GM23248 (cell line): ENCODE results near the gene P2RX3. TPM values are rescaled to one million over a fixed set of nuclear protein-coding genes. Genes with fewer than 3 reads are reported as not detected.

Experiments
- DNase-seq: peaks from one replicate; pipeline ENCODE4 v3.0.0-alpha.2; 2015
- H2AFZ ChIP-seq: fragments of 200-600 bp; sonication (generic); 2 replicates; pipeline ENCODE4 v1.6.1; 2016; ENCODE audit warnings: antibody characterized with exemption
- H3F3A ChIP-seq: fragments of 200-600 bp; sonication (generic); 2 replicates; pipeline ENCODE4 v1.6.1; 2016; ENCODE audit warnings: mild to moderate bottlenecking, antibody characterized with exemption, mixed run types; ENCODE audit not compliant: insufficient read depth
- H3K27ac ChIP-seq: fragments of 200-600 bp; sonication (generic); 2 replicates; pipeline ENCODE4 v1.5.1; 2016; ENCODE audit warnings: mild to moderate bottlenecking
- H3K27me3 ChIP-seq: fragments of 200-600 bp; sonication (generic); replicated peaks from 2 replicates; pipeline ENCODE4 v1.6.1; 2016; ENCODE audit warnings: mild to moderate bottlenecking; ENCODE audit not compliant: insufficient read depth
- H3K36me3 ChIP-seq: fragments of 200-600 bp; sonication (generic); 2 replicates; pipeline ENCODE4 v1.6.1; 2016; ENCODE audit warnings: low read depth, mild to moderate bottlenecking
- H3K4me1 ChIP-seq: fragments of 200-600 bp; sonication (generic); 2 replicates; pipeline ENCODE4 v1.6.1; 2016; ENCODE audit warnings: mild to moderate bottlenecking; ENCODE audit not compliant: insufficient read depth
- H3K4me2 ChIP-seq: fragments of 200-600 bp; sonication (generic); one replicate; pipeline ENCODE4 v1.6.1; 2016; ENCODE audit warnings: mild to moderate bottlenecking; ENCODE audit not compliant: unreplicated experiment
- H3K4me3 ChIP-seq: fragments of 200-600 bp; sonication (generic); 2 replicates; pipeline ENCODE4 v1.5.1; 2016; ENCODE audit warnings: mild to moderate bottlenecking
- H3K79me2 ChIP-seq: fragments of 200-600 bp; sonication (generic); 2 replicates; pipeline ENCODE4 v1.6.1; 2016; ENCODE audit warnings: mild to moderate bottlenecking; ENCODE audit not compliant: insufficient read depth
- H3K9ac ChIP-seq: fragments of 200-600 bp; sonication (generic); 2 replicates; pipeline ENCODE4 v1.6.1; 2016; ENCODE audit warnings: mild to moderate bottlenecking
- H3K9me2 ChIP-seq: fragments of 200-600 bp; sonication (generic); 2 replicates; pipeline ENCODE4 v1.6.1; 2016; ENCODE audit warnings: mixed run types, mild to moderate bottlenecking, moderate library complexity; ENCODE audit not compliant: insufficient read depth
- H3K9me3 ChIP-seq: fragments of 200-600 bp; sonication (generic); one replicate; pipeline ENCODE4 v1.6.1; 2017; ENCODE audit warnings: low read depth
- H4K20me1 ChIP-seq: fragments of 200-600 bp; sonication (generic); 2 replicates; pipeline ENCODE4 v1.6.0; 2016; ENCODE audit not compliant: insufficient read depth
- EZH2 ChIP-seq: fragments of 200-600 bp; sonication (generic); IDR thresholded peaks from 2 replicates; pipeline ENCODE4 v1.6.1; 2018; ENCODE audit warnings: antibody characterized with exemption, mild to moderate bottlenecking; ENCODE audit not compliant: insufficient read depth, poor library complexity, severe bottlenecking
- EZH2phosphoT487 ChIP-seq: fragments of 200-600 bp; sonication (generic); IDR thresholded peaks from 2 replicates; pipeline ENCODE4 v1.6.1; 2018; ENCODE audit warnings: antibody characterized with exemption, moderate library complexity, mild to moderate bottlenecking, low read depth; ENCODE audit not compliant: insufficient read depth
- WGBS, 2 experiments: methylation state at CpG; one replicate each; pipeline ENCODE4 v1.1.6; 2015 to 2017; ENCODE audit warnings: low lambda C conversion rate in 2 of 2, low coverage in 1 of 2; ENCODE audit errors: missing lambda C conversion rate in 2 of 2; 5-methylcytosine and 5-hydroxymethylcytosine counted together
- in situ Hi-C: fragments of 300-500 bp; cut with MboI; formaldehyde crosslinking; loops from 2 replicates; pipeline ENCODE4 v1.15.0; 2020
- polyA plus RNA-seq: library from polyadenylated mRNA; unstranded; fragments of >200 nt; fragmentation: Nextera tagmentation; extraction: Ambion mirVana; gene quantifications from 2 replicates; pipeline ENCODE4 v1.2.1, GENCODE V29; 2016
- total RNA-seq: library from RNA; depleted of rRNA; stranded (reverse); fragments of >200 nt; shearing (Covaris generic); gene quantifications from 2 replicates; pipeline ENCODE4 v1.2.3, GENCODE V29; 2014

Gene P2RX3
- total and polyA plus RNA-seq, 2 experiments from 2014 or later = 0.10 TPM; not detected in 1

DNA sequence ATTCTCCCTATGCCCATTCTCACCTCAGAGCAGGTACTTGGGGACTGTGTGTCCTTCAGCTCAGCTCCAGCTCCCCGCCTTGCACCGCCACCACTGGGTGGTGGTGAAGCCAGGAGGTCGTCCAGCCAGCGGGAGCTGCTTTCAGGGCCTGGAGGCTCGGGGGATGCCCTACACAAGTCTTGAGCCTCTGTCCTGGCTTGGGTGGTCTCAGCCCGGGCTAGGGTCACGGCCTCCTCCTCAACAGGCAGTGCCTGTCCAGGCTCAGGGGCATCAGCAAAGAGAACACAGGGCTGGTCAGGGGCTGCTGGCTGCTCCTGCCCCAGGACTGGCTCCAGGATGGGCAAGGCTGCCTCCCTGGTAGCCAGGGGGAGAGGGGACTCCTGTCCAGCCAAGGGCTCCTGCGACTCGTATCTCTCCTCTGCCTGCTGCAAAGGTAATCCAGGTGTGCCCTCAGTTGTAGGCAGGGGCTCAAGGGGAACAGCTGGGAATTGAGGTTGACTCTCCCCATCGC lies 25.6 kb upstream of the P2RX3 start:
- Histone ChIP-seq H3F3A (peaks cover 43% of the 10 kb centered on the region), H3K4me2 (no peak overlapping the region), H4K20me1 (peaks cover 9% of the 10 kb centered on the region; the same call in 1 of the 2 replicates), H3K4me1 (peaks cover 31% of the 10 kb centered on the region), H3K27ac (peak overlapping the region; percentile 85), H3K9me3 (no peaks in the 10 kb centered on the region), H3K79me2 (peaks cover 71% of the 10 kb centered on the region), H3K27me3 (no peaks in the 10 kb centered on the region), H3K9me2 (no peaks in the 10 kb centered on the region), H3K36me3 (peaks cover 39% of the 10 kb centered on the region), H3K4me3 (no peak overlapping the region), H2AFZ (no peak overlapping the region), H3K9ac (no peak overlapping the region)
- no peak for DNase-seq
- in situ Hi-C loops = no loop called here
- 82 to 88% methylated on average over 9 to 10 of the region's 10 CpGs for WGBS, 2 experiments
- no peak for TF ChIP-seq EZH2phosphoT487
- no peak for TF ChIP-seq EZH2

DNA sequence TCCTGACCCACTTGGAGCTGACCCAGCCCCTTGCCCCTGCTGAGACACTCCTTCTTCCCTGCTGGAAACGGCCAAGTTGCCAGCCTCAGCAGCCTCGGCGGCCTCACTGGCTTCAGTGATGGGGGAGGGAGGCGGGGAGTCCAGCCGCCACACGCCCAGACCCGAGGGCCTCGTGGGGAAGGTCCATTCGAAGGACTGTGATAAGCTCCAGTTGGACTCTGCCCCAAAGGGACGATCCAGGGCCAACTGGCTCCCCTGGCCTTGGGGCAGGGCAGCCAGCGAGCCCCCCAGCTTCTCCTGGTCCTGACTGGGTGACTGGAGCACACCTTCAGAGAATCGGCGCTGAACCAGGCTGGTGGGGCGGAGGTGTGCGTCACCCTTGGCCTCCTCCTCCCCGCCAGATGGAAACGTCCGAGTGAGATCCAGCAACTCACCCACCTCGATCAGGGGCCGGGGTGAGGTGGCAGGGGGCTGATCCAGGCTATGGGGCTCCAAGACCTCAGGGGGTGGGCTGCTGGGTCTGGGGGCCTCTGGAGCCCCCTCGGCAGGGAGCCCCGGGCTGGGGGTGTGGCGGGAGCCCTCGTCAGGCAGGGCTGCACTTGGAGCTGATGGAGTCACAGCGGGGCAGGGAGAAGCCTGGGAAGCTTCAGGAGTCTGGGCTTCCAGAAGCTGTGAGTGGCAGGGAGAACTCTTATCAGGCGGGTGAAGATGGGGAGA lies 24.9 kb upstream of the P2RX3 start:
- Histone ChIP-seq H3K9me3 (no peaks in the 10 kb centered on the region), H4K20me1 (peaks cover 9% of the 10 kb centered on the region; the same call in 1 of the 2 replicates), H3K36me3 (peaks cover 37% of the 10 kb centered on the region), H3K79me2 (peaks cover 71% of the 10 kb centered on the region), H3K9me2 (no peaks in the 10 kb centered on the region), H3F3A (peaks cover 47% of the 10 kb centered on the region), H2AFZ (no peak overlapping the region), H3K27me3 (no peaks in the 10 kb centered on the region), H3K9ac (no peak overlapping the region), H3K4me2 (no peak overlapping the region), H3K4me1 (peaks cover 35% of the 10 kb centered on the region), H3K27ac (no peak overlapping the region), H3K4me3 (no peak overlapping the region)
- in situ Hi-C loops = no loop called here
- 77 to 83% methylated on average over 21 to 25 of the region's 26 CpGs for whole genome bisulfite sequencing, 2 experiments
- no peak for TF ChIP-seq EZH2
- TF ChIP-seq EZH2phosphoT487 = no peak
- DNase-seq = no peak

- no peak for DNase-seq
- Histone ChIP-seq H3K27ac (no peak overlapping the region), H3K9ac (no peak overlapping the region), H3K4me1 (peaks cover 40% of the 10 kb centered on the region), H3K9me3 (no peaks in the 10 kb centered on the region), H3F3A (peaks cover 47% of the 10 kb centered on the region), H3K9me2 (no peaks in the 10 kb centered on the region), H3K27me3 (no peaks in the 10 kb centered on the region), H2AFZ (no peak overlapping the region), H3K36me3 (peaks cover 37% of the 10 kb centered on the region), H3K4me2 (no peak overlapping the region), H4K20me1 (peaks cover 9% of the 10 kb centered on the region; the same call in 1 of the 2 replicates), H3K79me2 (peaks cover 71% of the 10 kb centered on the region), H3K4me3 (no peak overlapping the region)
- WGBS, 2 experiments = 79% methylated on average over 7 to 8 of the region's 8 CpGs
- in situ Hi-C loops = no loop called here
- TF ChIP-seq EZH2phosphoT487 (no peak), EZH2 (no peak)
These were observed 24.4 kb upstream of the P2RX3 start for GRCh38 chr11:57313788-57314135.

GRCh38 chr11:57314221-57314973 lies 23.8 kb upstream of the P2RX3 start:
- Histone ChIP-seq H3K79me2 (peaks cover 71% of the 10 kb centered on the region), H3K4me1 (peaks cover 44% of the 10 kb centered on the region), H3F3A (peaks cover 47% of the 10 kb centered on the region), H2AFZ (no peak overlapping the region), H3K27ac (no peak overlapping the region), H3K4me3 (no peak overlapping the region), H3K27me3 (no peaks in the 10 kb centered on the region), H3K9me3 (no peaks in the 10 kb centered on the region), H3K9ac (no peak overlapping the region), H3K9me2 (no peaks in the 10 kb centered on the region), H3K36me3 (peaks cover 37% of the 10 kb centered on the region), H3K4me2 (no peak overlapping the region), H4K20me1 (peaks cover 9% of the 10 kb centered on the region; the same call in 1 of the 2 replicates)
- in situ Hi-C loops = no loop called here
- TF ChIP-seq EZH2 (no peak), EZH2phosphoT487 (no peak)
- no peak for DNase-seq
- WGBS, 2 experiments = 79 to 80% methylated on average over 13 to 15 of the region's 15 CpGs
